Neural cell (in vitro differentiated cells): ENCODE measurements around the gene ATP2A1. TPM values are rescaled to one million over a fixed set of nuclear protein-coding genes. Genes with fewer than 3 reads are reported as not detected.

Experiments used
- H2AFZ ChIP-seq: fragments of 200-600, 300-800 bp; sonication (generic), shearing (Covaris generic); 2 replicates; pipeline ENCODE4 v1.6.0; 2014; ENCODE audit warnings: low read depth, mild to moderate bottlenecking, antibody characterized with exemption, low read length, moderate library complexity
- H3F3A ChIP-seq: fragments of 200-600 bp; shearing (Covaris generic); 2 replicates; pipeline ENCODE4 v1.6.1; 2016; ENCODE audit warnings: mild to moderate bottlenecking, moderate library complexity, mixed read lengths, antibody characterized with exemption, low read length; ENCODE audit not compliant: insufficient read depth, poor library complexity, severe bottlenecking
- H3K27ac ChIP-seq: fragments of 200-600, 300-800 bp; sonication (generic), shearing (Covaris generic); 2 replicates; pipeline ENCODE4 v1.5.1; 2014; ENCODE audit warnings: mild to moderate bottlenecking, low read length, moderate library complexity
- H3K27me3 ChIP-seq: fragments of 300-800, 200-600 bp; sonication (generic), shearing (Covaris generic); 2 replicates; pipeline ENCODE4 v1.6.0; 2014; ENCODE audit warnings: mild to moderate bottlenecking, low read depth, low read length, moderate library complexity; ENCODE audit not compliant: insufficient read depth
- H3K36me3 ChIP-seq: fragments of 300-800, 200-600 bp; sonication (generic), shearing (Covaris generic); 2 replicates; pipeline ENCODE4 v1.5.1; 2014; ENCODE audit warnings: mild to moderate bottlenecking, antibody characterized with exemption, low read length, moderate library complexity; ENCODE audit not compliant: insufficient read depth
- H3K4me2 ChIP-seq: fragments of 300-800, 200-600 bp; sonication (generic), shearing (Covaris generic); 2 replicates; pipeline ENCODE4 v1.6.0; 2014; ENCODE audit warnings: mild to moderate bottlenecking, low read length
- H3K4me3 ChIP-seq: fragments of 300-800, 200-600 bp; sonication (generic), shearing (Covaris generic); 2 replicates; pipeline ENCODE4 v1.5.1; 2014; ENCODE audit warnings: mild to moderate bottlenecking, low read length, moderate library complexity
- H3K79me2 ChIP-seq: fragments of 200-600 bp; shearing (Covaris generic); replicated peaks from 2 replicates; pipeline ENCODE4 v1.6.0; 2014; ENCODE audit warnings: mild to moderate bottlenecking, low read length, moderate library complexity; ENCODE audit not compliant: insufficient read depth
- H3K9ac ChIP-seq: fragments of 300-800, 200-600 bp; sonication (generic), shearing (Covaris generic); 2 replicates; pipeline ENCODE4 v1.6.1; 2016; ENCODE audit warnings: mild to moderate bottlenecking, low read length, mixed read lengths
- H3K9me2 ChIP-seq: fragments of 200-600 bp; shearing (Covaris generic); 2 replicates; pipeline ENCODE4 v1.6.1; 2016; ENCODE audit warnings: mild to moderate bottlenecking, low read length, mixed read lengths; ENCODE audit not compliant: insufficient read depth
- H3K9me3 ChIP-seq: fragments of 200-600, 300-800 bp; sonication (generic), shearing (Covaris generic); 2 replicates; pipeline ENCODE4 v1.6.1; 2016; ENCODE audit warnings: mild to moderate bottlenecking, mixed run types, low read length, moderate library complexity, mixed read lengths
- H4K20me1 ChIP-seq: fragments of 200-600 bp; shearing (Covaris generic); 2 replicates; pipeline ENCODE4 v1.6.1; 2016; ENCODE audit warnings: mild to moderate bottlenecking, mixed run types; ENCODE audit not compliant: insufficient read depth
- EP300 ChIP-seq: fragments of 450-650 bp; conservative IDR thresholded peaks from 2 replicates; pipeline ENCODE4 v1.6.1; 2014; ENCODE audit warnings: antibody characterized with exemption, mild to moderate bottlenecking, moderate library complexity; ENCODE audit not compliant: poor library complexity, severe bottlenecking
- EZH2 ChIP-seq: fragments of 200-600, 300-800 bp; shearing (Covaris generic), sonication (generic); IDR thresholded peaks from 2 replicates; pipeline ENCODE4 v1.6.1; 2014; ENCODE audit warnings: antibody characterized with exemption, low read length, borderline replicate concordance, mild to moderate bottlenecking; ENCODE audit not compliant: insufficient read depth, poor library complexity, severe bottlenecking
- MXI1 ChIP-seq: fragments of 450-650 bp; conservative IDR thresholded peaks from 2 replicates; pipeline ENCODE4 v1.6.1; 2014; ENCODE audit warnings: antibody characterized with exemption, mild to moderate bottlenecking; ENCODE audit not compliant: poor library complexity, severe bottlenecking
- POLR2AphosphoS5 ChIP-seq: IDR thresholded peaks from 2 replicates; pipeline ENCODE4 v1.6.1; 2012
- RAD21 ChIP-seq: fragments of 450-650 bp; conservative IDR thresholded peaks from 2 replicates; pipeline ENCODE4 v1.6.1; 2014; ENCODE audit warnings: antibody characterized with exemption, mild to moderate bottlenecking, moderate library complexity
- SMC3 ChIP-seq: fragments of 450-650 bp; conservative IDR thresholded peaks from 2 replicates; pipeline ENCODE4 v1.6.1; 2014; ENCODE audit warnings: antibody characterized with exemption, mild to moderate bottlenecking, moderate library complexity; ENCODE audit not compliant: poor library complexity
- TAF1 ChIP-seq: IDR thresholded peaks from 2 replicates; pipeline ENCODE4 v1.6.1; 2012; ENCODE audit warnings: low read depth
- polyA plus RNA-seq: library from polyadenylated mRNA; depleted of rRNA; stranded (reverse); fragments of >200 nt; gene quantifications from 2 replicates; pipeline ENCODE4 v1.2.3, GENCODE V29; 2014
- TF ChIP-seq, protein P1 (sequence below): IDR thresholded peaks from 2 replicates; pipeline ENCODE4 v1.6.1; 2012; ENCODE audit warnings: borderline replicate concordance
- TF ChIP-seq, protein P2 (sequence below): fragments of 450-650 bp; IDR thresholded peaks from 2 replicates; pipeline ENCODE4 v1.5.1; 2014; ENCODE audit warnings: antibody characterized with exemption, mild to moderate bottlenecking, moderate library complexity; ENCODE audit not compliant: poor library complexity, severe bottlenecking

The ATP2A1 gene
- polyA plus RNA-seq, 1 donor from 2014 or later: 0.06 TPM

DNA sequence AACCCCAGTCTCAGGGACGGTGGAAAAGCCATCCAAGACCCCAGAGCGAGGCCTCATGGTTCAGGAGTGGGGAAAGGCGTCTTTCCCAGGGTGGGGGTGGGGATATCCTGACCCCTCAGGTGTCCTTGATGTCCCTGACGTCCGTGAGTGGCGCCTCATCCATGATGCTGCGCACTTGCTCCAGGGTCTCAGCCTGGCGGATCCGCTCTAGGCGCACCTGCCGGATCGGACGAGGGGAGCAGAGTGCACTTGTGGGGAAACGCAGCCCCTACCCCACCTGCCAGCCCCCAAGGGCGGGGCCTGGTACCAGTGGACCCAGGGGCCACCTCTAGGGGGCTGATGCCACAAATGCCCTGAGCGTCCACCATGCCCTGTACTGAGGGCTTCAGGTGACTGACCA, 26.5 kb downstream of the ATP2A1 start:
- Histone ChIP-seq H3K9me2 (no peaks in the 10 kb centered on the region), H3K4me2 (no peak overlapping the region), H3K36me3 (no peaks in the 10 kb centered on the region)

DNA sequence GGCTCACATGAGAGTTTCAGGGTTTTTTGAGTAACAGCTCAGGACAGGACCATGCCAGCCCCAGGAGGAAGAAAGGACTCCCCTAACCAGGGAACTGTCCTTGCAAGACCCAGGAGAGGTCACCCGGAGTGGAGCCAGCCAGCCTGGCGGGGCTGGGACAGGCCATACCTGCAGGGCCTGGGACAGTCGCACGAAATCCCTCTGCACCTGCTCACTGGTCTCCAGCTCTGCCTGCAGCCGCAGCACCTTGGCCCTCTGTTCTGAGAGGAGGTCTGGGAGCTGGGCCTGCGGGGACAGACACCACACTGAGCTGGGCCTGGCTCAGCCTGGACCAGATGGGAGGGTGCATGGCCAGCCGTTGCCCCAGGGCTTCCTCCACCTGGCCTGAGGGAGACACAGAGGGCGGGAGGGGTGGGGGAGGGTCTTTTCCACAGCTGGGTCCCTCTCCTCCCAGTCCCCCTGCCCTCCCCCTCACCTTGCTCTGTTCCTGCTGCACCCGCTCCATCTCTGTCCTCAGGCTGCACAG, 27.0 kb downstream of the ATP2A1 start:
- Histone ChIP-seq H3K36me3 (no peaks in the 10 kb centered on the region), H3F3A (no peaks in the 10 kb centered on the region), H3K27me3 (no peaks in the 10 kb centered on the region), H3K79me2 (no peaks in the 10 kb centered on the region), H3K9ac (no peak overlapping the region), H3K4me2 (no peak overlapping the region), H4K20me1 (no peaks in the 10 kb centered on the region), H2AFZ (no peak overlapping the region), H3K27ac (no peak overlapping the region), H3K9me3 (no peaks in the 10 kb centered on the region), H3K4me3 (no peak overlapping the region), H3K9me2 (no peaks in the 10 kb centered on the region)
- TF ChIP-seq, protein P1, sequence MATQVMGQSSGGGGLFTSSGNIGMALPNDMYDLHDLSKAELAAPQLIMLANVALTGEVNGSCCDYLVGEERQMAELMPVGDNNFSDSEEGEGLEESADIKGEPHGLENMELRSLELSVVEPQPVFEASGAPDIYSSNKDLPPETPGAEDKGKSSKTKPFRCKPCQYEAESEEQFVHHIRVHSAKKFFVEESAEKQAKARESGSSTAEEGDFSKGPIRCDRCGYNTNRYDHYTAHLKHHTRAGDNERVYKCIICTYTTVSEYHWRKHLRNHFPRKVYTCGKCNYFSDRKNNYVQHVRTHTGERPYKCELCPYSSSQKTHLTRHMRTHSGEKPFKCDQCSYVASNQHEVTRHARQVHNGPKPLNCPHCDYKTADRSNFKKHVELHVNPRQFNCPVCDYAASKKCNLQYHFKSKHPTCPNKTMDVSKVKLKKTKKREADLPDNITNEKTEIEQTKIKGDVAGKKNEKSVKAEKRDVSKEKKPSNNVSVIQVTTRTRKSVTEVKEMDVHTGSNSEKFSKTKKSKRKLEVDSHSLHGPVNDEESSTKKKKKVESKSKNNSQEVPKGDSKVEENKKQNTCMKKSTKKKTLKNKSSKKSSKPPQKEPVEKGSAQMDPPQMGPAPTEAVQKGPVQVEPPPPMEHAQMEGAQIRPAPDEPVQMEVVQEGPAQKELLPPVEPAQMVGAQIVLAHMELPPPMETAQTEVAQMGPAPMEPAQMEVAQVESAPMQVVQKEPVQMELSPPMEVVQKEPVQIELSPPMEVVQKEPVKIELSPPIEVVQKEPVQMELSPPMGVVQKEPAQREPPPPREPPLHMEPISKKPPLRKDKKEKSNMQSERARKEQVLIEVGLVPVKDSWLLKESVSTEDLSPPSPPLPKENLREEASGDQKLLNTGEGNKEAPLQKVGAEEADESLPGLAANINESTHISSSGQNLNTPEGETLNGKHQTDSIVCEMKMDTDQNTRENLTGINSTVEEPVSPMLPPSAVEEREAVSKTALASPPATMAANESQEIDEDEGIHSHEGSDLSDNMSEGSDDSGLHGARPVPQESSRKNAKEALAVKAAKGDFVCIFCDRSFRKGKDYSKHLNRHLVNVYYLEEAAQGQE: no peak
- TF ChIP-seq RAD21 (no peak), POLR2AphosphoS5 (no peak), TAF1 (no peak), EZH2 (no peak), SMC3 (no peak), MXI1 (no peak)
- TF ChIP-seq, protein P2, sequence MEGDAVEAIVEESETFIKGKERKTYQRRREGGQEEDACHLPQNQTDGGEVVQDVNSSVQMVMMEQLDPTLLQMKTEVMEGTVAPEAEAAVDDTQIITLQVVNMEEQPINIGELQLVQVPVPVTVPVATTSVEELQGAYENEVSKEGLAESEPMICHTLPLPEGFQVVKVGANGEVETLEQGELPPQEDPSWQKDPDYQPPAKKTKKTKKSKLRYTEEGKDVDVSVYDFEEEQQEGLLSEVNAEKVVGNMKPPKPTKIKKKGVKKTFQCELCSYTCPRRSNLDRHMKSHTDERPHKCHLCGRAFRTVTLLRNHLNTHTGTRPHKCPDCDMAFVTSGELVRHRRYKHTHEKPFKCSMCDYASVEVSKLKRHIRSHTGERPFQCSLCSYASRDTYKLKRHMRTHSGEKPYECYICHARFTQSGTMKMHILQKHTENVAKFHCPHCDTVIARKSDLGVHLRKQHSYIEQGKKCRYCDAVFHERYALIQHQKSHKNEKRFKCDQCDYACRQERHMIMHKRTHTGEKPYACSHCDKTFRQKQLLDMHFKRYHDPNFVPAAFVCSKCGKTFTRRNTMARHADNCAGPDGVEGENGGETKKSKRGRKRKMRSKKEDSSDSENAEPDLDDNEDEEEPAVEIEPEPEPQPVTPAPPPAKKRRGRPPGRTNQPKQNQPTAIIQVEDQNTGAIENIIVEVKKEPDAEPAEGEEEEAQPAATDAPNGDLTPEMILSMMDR: no peak

More for the DNA sequence above, 26.5 kb downstream of the ATP2A1 start:
- Histone ChIP-seq H3K27me3 (no peaks in the 10 kb centered on the region), H3K4me3 (no peak overlapping the region), H3K27ac (no peak overlapping the region), H3K79me2 (no peaks in the 10 kb centered on the region), H3K9me3 (no peaks in the 10 kb centered on the region), H3K9ac (no peak overlapping the region), H2AFZ (no peak overlapping the region), H4K20me1 (no peaks in the 10 kb centered on the region), H3F3A (no peaks in the 10 kb centered on the region)
- TF ChIP-seq POLR2AphosphoS5: no peak
- TF ChIP-seq EP300: no peak
- no peak for TF ChIP-seq SMC3
- no peak for TF ChIP-seq MXI1
